NCI-H1048 (cell line): ENCODE measurements around the gene BTK.

ENCODE experiments used
- DNase-seq: peaks from one replicate; lab custom pipeline; 2025; lab: John Stamatoyannopoulos, UW

The BTK gene

GRCh38 chrX:101385795-101386541 lies at the start of gene BTK:
TSS of gene BTK (minus strand) at chrX:101386191. CDS start at chrX:101375284, 10,907 bp downstream.
- DNase-seq = no peak

GRCh38 chrX:101430457-101431078 lies 44.6 kb upstream of the BTK start:
- DNase-seq = no peak

- DNase-seq = no peak
Measured at GRCh38 chrX:101429934-101430333, 43.9 kb upstream of the BTK start.

- DNase-seq = no peak
Measured at GRCh38 chrX:101427954-101428353, 42.0 kb upstream of the BTK start.

- no peak for DNase-seq
Measured at GRCh38 chrX:101419489-101419888, 33.5 kb upstream of the BTK start.

- no peak for DNase-seq
Measured at GRCh38 chrX:101417981-101418841, 32.2 kb upstream of the BTK start.

GRCh38 chrX:101417190-101417589 lies 31.2 kb upstream of the BTK start:
- no peak for DNase-seq

- DNase-seq = no peak
Measured at GRCh38 chrX:101416691-101417090, 30.7 kb upstream of the BTK start.

- no peak for DNase-seq
Measured at GRCh38 chrX:101415180-101416145, 29.5 kb upstream of the BTK start.

- no peak for DNase-seq
Measured at GRCh38 chrX:101411984-101412383, 26.0 kb upstream of the BTK start.

GRCh38 chrX:101410461-101410860 lies 24.5 kb upstream of the BTK start:
- DNase-seq = no peak

- no peak for DNase-seq
Measured at GRCh38 chrX:101409043-101409442, 23.1 kb upstream of the BTK start.

GRCh38 chrX:101408532-101408841 lies 22.5 kb upstream of the BTK start:
- DNase-seq = no peak

- peak; percentile 85 for DNase-seq
Measured at GRCh38 chrX:101407748-101408531, 21.9 kb upstream of the BTK start, which contains the start of the genes GLA and HNRNPH2. TSS of gene GLA (minus strand) at chrX:101407925. CDS start at chrX:101407903, 22 bp downstream. TSS of gene HNRNPH2 (plus strand) at chrX:101408222. CDS start at chrX:101411989, 3,767 bp downstream.

- DNase-seq = no peak
Measured at GRCh38 chrX:101407167-101407747, 21.3 kb upstream of the BTK start.

GRCh38 chrX:101399825-101400224 lies 13.8 kb upstream of the BTK start:
- no peak for DNase-seq

- DNase-seq = no peak
Measured at GRCh38 chrX:101398694-101399093, 12.7 kb upstream of the BTK start.

GRCh38 chrX:101397779-101398178 lies 11.8 kb upstream of the BTK start:
- no peak for DNase-seq

- no peak for DNase-seq
Measured at GRCh38 chrX:101395789-101396188, 9.8 kb upstream of the BTK start.

GRCh38 chrX:101394372-101394771 lies 8.4 kb upstream of the BTK start:
- DNase-seq = no peak
